HL-60/S4 (cell line): ENCODE measurements around the gene PDE5A.

Experiments used
- in situ Hi-C: fragments of 300-500 bp; cut with MboI; formaldehyde crosslinking; loops from 2 replicates; pipeline ENCODE4 v1.14.3; 2022; ENCODE audit warnings: low sequenced_read_pairs

PDE5A gene

GRCh38 chr4:119647558-119647957 is 19.0 kb upstream of the PDE5A start:
- in situ Hi-C loops = loop anchor here (25.0 kb wide), 1 partner anchor 335 kb away; the partner anchor contains the start of gene FABP2

DNA sequence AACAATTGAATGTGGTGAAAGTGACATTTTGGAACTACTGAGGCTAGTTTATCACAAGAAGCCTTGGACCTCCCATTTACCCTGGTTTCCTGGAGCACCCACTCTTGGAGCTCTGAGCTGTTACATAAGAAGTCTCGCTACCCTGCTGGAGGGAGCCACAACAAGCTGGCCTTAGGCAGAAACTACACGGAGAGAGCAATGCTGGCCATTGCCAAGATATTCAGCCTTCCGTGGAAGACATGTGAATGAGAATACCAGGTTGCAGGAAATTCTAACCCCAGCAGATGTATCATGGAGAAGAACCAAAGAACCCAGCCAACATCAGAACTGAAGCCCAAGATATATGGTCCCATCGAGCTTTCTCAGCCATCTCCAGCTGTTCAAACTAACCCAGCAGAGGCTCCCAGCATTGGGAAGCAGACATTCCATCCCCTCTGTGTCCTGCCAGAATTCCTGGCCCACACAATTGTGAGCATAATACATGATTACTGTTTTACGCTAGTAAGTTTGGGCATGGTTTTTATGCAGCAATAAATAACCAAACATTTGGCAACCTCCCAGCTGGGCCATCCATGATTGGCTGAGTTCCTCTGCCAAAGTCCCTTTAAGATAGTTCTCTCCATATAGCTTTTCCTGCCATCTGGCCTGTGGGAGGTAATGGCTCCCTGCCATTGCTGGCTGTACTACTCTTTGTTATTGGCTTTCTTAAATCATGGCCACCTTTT is 17.9 kb upstream of the PDE5A start:
- in situ Hi-C loops = loop anchor here (25.0 kb wide), 1 partner anchor 334 kb away; the partner anchor contains the start of gene FABP2

DNA sequence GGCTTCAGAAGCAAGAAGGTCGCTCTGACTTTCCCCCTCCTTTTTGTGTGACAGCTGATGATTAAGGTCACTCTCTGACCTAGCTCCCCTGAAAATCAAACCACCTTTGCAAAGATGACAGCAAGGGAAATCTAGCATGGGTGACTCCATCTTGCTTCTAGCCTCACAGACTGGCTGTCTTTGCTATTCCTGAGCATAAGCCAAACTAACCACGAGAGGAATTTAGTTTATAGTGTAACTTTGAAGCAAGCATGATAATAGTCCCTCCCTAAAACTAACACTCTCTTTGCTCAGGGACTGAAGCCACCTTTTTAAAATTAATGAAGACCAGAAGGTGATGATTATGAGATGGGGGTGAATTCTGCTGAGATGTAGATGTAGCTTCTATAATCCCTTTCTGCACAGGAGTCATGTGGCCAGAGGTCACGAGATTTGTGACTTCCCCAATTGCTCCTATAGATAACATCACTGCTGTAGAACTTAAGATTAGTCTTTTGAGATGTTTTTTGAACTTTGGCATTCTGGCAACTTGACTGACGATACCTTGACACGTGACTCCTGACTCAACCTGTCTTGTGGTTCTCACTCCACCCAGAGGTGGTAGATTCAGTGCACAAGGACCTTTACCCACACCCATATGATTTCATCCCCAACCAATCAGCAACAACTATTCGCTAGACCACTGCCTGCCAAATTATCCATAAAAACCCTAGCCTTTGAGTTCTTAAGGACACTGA is 14.9 kb upstream of the PDE5A start:
- in situ Hi-C loops = loop anchor here (25.0 kb wide), 1 partner anchor 331 kb away; the partner anchor contains the start of gene FABP2

GRCh38 chr4:119641765-119642164 is 13.2 kb upstream of the PDE5A start:
- in situ Hi-C loops = loop anchor here (25.0 kb wide), 1 partner anchor 329 kb away; the partner anchor contains the start of gene FABP2

DNA sequence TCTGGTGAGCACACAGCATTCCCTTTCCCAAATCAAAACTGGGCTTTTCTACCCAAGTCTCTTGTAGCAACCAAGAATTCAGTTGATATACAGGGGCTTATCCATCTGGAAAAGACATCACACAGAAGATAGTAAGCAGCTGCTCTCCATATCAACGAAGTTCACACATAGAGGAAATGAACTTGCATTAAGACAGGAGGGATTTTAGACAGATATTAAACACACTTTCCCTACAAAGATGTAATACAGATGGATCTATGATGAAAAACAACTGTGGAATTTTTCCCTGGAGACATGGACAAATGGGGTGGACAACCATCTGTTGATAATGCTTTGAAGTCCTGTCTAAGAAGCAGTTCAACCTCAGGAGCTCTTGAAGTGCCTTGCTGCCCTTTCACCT is 9.8 kb upstream of the PDE5A start:
- in situ Hi-C loops = loop anchor here (25.0 kb wide), 1 partner anchor 326 kb away; the partner anchor contains the start of gene FABP2

DNA sequence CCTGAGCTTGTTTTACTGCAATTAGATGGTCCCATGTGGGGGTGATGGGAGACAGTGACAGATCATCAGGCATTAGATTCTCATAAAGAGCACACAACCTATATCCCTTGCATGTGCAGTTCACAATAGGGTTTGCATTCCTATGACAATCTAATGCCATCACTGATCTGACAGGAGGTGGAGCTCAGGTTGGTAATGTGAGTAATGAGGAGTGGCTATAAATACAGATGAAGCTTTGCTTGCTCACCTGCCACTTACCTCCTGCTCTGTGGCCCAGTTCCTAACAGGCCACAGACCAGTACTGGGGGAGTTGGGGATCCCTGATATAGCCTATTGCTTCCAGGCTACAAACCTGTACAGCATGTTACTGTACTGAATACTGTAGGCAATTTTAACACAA is 8.2 kb upstream of the PDE5A start:
- in situ Hi-C loops = loop anchor here (25.0 kb wide), 1 partner anchor 325 kb away; the partner anchor contains the start of gene FABP2

DNA sequence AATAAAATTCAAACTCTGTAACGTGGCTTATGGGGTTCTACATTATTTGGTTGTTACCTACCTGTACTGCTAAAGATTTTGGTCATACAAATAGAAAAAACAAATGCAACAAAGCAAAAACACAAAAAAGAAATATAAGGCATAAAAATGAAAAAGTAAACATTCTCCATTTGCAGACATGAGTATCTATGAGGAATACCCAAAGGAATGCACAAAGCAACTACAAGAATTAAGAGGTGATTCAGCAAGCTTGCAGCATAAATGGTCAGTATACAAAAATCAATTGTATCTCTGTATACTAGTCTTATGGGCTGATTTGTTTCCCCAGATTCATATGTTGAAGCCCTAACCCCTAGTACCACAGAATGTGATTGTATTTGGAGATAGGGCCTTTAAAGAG is 3.6 kb upstream of the PDE5A start:
- in situ Hi-C loops = loop anchor here (25.0 kb wide), 1 partner anchor 320 kb away; the partner anchor contains the start of gene FABP2

DNA sequence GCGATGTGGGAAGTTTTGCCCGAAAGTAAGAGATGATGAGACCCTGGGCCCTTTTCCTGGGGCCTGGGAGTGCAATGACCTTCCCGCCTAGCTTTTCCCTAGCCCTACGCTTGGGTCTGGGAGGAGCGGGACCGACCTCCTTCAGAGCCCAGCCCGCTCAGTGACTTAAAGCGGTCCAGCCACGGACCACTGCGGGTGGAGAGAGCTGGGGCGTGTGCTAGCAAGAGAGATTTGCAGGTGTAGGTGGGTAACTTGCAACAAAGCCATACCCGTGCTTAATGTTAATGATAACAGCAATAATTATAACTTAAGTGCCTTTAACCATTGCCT is 503 bp upstream of the PDE5A start:
- in situ Hi-C loops = loop anchor here (25.0 kb wide), 1 partner anchor 317 kb away; the partner anchor contains the start of gene FABP2

- in situ Hi-C loops = loop anchor here (25.0 kb wide), 1 partner anchor 315 kb away; the partner anchor contains the start of gene FABP2
Observed at GRCh38 chr4:119627267-119628255, 1.0 kb downstream of the PDE5A start.

- in situ Hi-C loops = loop anchor here (25.0 kb wide), 1 partner anchor 315 kb away; the partner anchor contains the start of gene FABP2
Observed at GRCh38 chr4:119626943-119627266, 1.7 kb downstream of the PDE5A start.

DNA sequence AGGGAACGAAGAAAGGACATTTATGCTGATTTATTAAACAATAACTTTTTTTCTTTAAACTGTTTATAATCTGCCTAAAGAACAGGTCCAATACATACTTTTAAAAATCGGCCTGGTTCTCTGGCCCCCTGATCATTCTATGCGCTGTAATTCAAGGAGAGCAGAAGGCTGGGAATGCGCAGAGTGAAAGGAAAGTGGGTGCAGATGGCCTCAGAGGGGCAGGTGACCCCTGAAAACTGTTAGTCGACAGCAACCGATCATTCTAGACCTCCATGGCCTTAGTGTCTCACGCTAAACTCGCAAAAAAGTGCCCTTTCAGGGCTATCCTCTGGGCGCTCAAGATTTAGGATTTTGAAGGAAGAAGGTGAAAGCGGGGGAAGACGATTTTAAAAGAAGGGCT is 2.2 kb downstream of the PDE5A start:
- in situ Hi-C loops = loop anchor here (25.0 kb wide), 1 partner anchor 314 kb away; the partner anchor contains the start of gene FABP2

DNA sequence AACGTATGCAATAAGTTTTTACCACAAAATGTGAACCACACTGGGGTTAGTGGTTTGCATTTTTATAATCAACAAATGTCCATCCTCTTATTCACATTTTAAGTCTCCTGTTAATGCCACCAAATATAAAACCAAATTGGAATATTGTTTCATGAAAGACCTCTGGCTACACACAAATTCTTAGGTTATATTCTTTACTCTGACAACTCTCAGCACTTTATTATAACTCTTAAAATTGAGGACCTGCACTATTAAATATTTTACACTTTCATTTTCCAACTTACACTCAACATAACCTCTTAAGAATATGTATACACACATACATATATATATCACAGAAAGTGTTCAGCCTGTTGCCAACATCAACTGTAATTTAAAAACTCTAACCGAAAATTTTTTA is 2.8 kb downstream of the PDE5A start:
- in situ Hi-C loops = loop anchor here (25.0 kb wide), 1 partner anchor 313 kb away; the partner anchor contains the start of gene FABP2

- in situ Hi-C loops = no loop called here
Observed at GRCh38 chr4:119624356-119624755, 4.2 kb downstream of the PDE5A start.

GRCh38 chr4:119623025-119623424 is 5.6 kb downstream of the PDE5A start:
- in situ Hi-C loops = no loop called here

GRCh38 chr4:119615068-119615719 is 13.4 kb downstream of the PDE5A start:
- in situ Hi-C loops = no loop called here

DNA sequence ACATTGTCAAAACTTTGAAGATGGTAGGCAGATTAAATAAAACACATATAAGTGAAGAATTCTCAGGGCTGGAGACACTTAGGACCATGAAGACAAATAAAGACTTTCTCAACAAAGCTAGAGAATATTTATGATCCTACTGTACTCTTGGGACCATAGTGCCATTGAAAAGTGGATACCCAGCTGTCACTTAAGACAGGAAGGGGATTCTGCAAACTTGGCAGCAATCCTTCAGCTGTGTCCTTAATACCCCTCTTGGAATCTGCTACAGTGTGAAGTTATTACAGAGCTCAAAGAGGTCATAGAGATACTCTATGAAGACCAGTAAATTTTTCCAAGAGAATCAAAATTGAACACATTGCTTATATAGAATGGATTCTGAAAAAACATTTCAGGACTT is 24.3 kb downstream of the PDE5A start:
- in situ Hi-C loops = no loop called here

- in situ Hi-C loops = no loop called here
Observed at GRCh38 chr4:119602366-119602765, 26.2 kb downstream of the PDE5A start.

- in situ Hi-C loops = no loop called here
Observed at GRCh38 chr4:119598521-119598920, 30.1 kb downstream of the PDE5A start.

DNA sequence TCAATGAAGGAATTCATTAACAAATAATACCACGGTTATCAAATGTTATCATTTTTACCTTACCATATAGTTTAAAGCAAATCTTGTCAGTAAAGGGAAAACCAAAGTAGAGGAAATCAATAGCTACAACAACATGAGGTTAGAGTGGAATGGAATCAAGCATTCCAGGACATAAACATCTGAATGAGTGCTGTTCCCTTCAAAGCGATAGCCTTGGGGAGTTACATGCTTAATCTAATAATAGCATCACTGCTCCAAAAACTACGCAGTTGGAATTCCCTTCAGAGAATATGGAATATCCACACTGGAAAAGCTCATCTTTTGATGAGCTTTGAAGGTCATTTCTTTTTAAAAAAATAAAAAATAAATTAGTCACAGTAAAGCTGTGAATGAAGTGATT is 31.2 kb downstream of the PDE5A start:
- in situ Hi-C loops = no loop called here

DNA sequence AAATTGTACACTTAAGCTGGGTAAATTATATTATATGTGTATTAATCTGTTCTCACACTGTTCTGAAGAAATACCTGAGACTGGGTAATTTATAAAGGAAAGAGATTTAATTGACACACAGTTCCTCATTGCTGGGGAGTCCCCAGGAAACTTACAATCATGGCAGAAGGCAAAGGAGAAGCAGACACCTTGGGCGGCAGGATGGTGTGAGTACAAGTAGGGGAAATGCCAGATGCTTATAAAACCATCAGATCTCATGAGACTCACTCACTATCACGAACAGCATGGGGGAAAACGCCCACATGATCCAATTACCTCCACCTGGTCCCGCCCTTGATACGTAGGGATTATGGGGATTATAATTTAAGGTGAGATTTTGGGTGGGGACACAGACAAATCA is 34.9 kb downstream of the PDE5A start:
- in situ Hi-C loops = no loop called here
